ENCODE data around the gene REXO5.

REXO5 gene

GRCh38 chr16:20871941-20872815 is 65.9 kb downstream of the REXO5 start:
- TF ChIP-seq CTCF (IDR thresholded peaks at IDR 0.05; ENCODE audit: control insufficient read depth, insufficient read depth, low read depth, low read length, missing control alignments): no peak
- no peak for DNase-seq (ENCODE audit: low read depth)
- H3K4me3 ChIP-seq (ENCODE audit: control insufficient read depth, low read depth, low read length): no peak overlapping the region

- TF ChIP-seq CTCF (IDR thresholded peaks at IDR 0.05; ENCODE audit: control insufficient read depth, insufficient read depth, low read depth, low read length, missing control alignments): no peak
- H3K4me3 ChIP-seq (ENCODE audit: control insufficient read depth, low read depth, low read length): no peak overlapping the region
- DNase-seq (ENCODE audit: low read depth): no peak
These were observed 67.0 kb downstream of the REXO5 start for GRCh38 chr16:20873331-20873730.

DNA sequence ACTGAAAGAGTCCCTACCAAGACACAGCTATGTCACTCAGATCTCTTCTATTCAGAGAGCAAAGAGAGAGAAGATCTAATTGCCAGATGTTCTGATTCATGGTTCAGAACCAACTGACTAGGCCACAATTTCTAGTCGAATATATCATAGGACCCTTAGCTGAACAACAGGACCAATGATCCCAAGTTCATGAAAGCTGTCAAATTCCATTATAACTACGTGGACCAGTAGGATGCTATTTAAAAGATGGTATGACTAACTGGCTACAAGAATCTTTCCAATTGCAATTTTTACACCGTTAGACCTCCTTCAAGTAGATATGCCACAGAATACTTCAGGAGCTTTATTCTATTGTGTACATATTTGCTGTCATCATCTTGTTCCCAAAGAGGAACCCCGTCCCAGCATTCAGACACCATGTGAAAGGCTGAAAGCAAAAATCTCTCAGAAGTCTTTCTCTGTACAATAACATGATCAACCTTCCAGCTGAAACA is 67.8 kb downstream of the REXO5 start:
- no peak overlapping the region for H3K4me3 ChIP-seq (ENCODE audit: control insufficient read depth, low read depth, low read length)
- TF ChIP-seq CTCF (IDR thresholded peaks at IDR 0.05; ENCODE audit: control insufficient read depth, insufficient read depth, low read depth, low read length, missing control alignments): no peak

DNA sequence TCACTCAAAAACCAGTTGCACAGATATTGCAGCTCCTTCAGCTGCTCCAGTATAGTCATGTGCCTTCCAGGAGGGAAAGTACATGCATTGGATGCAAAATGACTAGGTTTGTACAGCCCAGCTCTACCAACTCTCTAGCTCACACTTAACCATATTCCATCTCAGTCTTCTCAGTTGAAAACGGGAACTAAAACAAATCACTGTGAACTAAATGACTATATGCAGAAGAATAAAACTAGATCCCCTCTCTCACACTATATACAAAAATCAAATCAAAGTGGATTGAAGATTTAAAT is 69.0 kb downstream of the REXO5 start:
- no peak overlapping the region for H3K4me3 ChIP-seq (ENCODE audit: control insufficient read depth, low read depth, low read length)
- no peak for TF ChIP-seq CTCF (IDR thresholded peaks at IDR 0.05; ENCODE audit: control insufficient read depth, insufficient read depth, low read depth, low read length, missing control alignments)
- no peak for DNase-seq (ENCODE audit: low read depth)

More for the DNA sequence above, 67.8 kb downstream of the REXO5 start:
- no peak for DNase-seq (ENCODE audit: low read depth)

- TF ChIP-seq CTCF (IDR thresholded peaks at IDR 0.05; ENCODE audit: control insufficient read depth, insufficient read depth, low read depth, low read length, missing control alignments): no peak
- DNase-seq (ENCODE audit: low read depth): no peak
- H3K4me3 ChIP-seq (ENCODE audit: control insufficient read depth, low read depth, low read length): no peak overlapping the region
These were observed 72.4 kb downstream of the REXO5 start for GRCh38 chr16:20878682-20879147.

DNA sequence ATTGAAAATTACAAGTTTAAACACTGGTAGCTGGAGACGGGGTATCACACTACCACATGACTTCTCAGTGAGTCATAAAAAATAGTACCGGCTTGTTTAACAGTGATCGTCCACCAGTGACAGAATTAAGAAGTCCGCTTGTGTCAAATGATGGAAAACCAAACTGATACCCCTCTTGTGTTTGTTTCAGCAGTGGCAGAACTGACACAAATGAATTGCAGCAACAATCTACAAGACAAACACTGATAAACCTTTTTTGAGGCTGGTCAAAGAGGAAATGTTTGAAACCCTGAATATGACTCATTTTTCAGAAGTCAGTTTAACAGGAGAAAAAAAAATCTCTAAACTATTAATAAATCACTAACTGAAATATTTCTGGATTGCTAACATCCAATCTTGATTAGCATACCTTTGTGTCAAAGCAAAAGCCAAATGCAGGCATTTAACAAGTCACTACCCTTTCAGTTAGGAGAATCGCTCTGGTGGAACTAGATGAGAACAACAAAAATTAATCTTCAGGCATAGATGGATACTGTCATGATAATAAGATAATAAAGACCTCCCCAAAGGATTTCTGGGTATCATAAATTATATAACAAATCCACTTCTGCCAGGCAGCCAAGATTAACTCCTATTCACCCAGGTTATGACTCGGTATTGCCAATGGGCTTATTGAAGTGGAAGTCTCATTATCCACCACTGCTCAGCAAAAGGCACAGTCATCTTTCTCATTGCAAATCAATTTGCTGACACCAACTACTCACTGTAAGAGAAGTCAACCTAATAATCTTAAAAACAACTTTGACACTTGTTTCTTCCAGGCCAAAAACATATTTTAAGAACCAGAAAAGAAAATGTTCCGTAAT is 73.1 kb downstream of the REXO5 start:
- TF ChIP-seq CTCF (IDR thresholded peaks at IDR 0.05; ENCODE audit: control insufficient read depth, insufficient read depth, low read depth, low read length, missing control alignments): no peak

More for the DNA sequence above, 73.1 kb downstream of the REXO5 start:
- no peak overlapping the region for H3K4me3 ChIP-seq (ENCODE audit: control insufficient read depth, low read depth, low read length)
- no peak for DNase-seq (ENCODE audit: low read depth)

Data from AG09309 (cell line).